ENCODE measurements around the gene NDUFC1.
"Not testable (repeated sequence)": the region's sequence is repeated elsewhere in the genome, so short reads cannot be mapped to it uniquely, and the experiment has no call there.

NDUFC1 gene

DNA sequence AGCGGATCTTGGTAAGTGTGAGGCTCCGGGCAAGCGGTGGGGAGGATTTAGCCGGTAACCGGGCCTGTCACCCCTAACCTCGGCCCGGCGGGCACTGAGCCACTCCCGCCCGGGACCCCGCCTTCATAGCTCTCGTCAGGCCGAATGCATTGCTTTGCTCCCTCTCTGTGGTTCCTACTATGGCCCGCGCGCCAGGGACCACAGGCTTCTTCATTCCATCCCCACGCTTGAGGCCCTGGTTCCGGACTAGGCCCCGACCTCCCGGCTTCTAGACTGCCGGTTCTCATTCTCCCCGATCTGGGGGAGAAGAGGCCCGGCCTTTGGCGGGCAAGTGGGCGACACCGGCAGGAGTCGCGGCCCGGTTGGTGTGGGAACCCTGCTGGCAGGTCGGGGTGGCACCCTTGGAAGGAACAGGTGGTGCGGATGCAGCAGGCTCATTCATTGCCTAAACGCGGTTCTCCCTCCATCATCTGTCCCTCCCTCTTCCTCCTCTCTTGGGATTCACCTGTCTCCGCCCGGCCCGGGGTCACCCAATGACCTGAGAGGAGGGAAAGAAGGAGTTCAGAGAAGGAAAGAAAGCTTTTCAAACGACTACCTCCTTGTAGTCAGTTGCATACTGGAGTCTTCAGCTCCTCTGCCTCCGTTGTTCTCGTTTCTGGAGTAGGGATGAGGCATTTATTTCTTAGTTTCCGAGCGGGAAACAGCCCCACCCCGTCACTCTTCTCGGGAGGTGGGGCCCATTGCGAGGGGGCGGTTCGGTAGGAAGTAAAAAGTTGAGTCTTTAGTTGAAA is at the start of gene NDUFC1:
Gene NDUFC1 (minus strand): TSS at position 657 of the 791 bp plus-strand sequence. CDS start 6,679 bp downstream, outside the sequence.
- Histone ChIP-seq H3K9ac (ENCODE audit: low read depth, low read length) (peak within 1 kb of the TSS; percentile 88), H3K4me1 (ENCODE audit: control insufficient read depth, insufficient read depth, low read length) (peaks cover 7% of the 10 kb centered on the region; the same call in 1 of the 2 replicates), H3K9me3 (ENCODE audit: control insufficient read depth, insufficient read depth, low read length) (0 out of 2 replicates have a peak, but pooled peaks cover 10% of the 10 kb centered on the region), H3K4me3 (ENCODE audit: low read depth, low read length) (peak within 1 kb of the TSS; percentile 81), H3K27me3 (ENCODE audit: control insufficient read depth, insufficient read depth, low read length) (no peaks in the 10 kb centered on the region), H3K27ac (ENCODE audit: low read depth, low read length) (peak within 1 kb of the TSS; percentile 94), H3K36me3 (ENCODE audit: control insufficient read depth, insufficient read depth, low read length) (peaks cover 20% of the 10 kb centered on the region)

DNA sequence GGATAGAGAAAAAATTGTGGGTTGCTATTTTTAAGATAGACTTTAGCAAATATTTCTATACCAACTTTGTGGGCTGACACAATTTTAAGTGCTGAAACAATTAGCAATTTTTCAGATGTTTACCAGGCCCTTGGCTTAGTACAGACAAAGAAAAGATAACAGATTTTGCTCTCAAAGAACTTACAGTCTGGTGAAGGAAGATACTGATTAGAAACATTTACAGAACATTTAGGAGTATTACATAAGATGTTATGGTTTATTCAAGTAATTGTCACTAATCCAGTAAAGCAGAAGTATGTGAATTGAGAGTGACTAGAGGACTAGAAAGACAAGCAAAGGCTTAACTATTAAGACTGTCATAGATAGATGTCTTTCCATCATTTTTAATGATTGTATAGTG is 35.3 kb upstream of the NDUFC1 start:
- no peak overlapping the region for H3K9ac ChIP-seq (ENCODE audit: low read depth, low read length)
- H3K36me3 ChIP-seq (ENCODE audit: control insufficient read depth, insufficient read depth, low read length) = peaks cover 80% of the 10 kb centered on the region

DNA sequence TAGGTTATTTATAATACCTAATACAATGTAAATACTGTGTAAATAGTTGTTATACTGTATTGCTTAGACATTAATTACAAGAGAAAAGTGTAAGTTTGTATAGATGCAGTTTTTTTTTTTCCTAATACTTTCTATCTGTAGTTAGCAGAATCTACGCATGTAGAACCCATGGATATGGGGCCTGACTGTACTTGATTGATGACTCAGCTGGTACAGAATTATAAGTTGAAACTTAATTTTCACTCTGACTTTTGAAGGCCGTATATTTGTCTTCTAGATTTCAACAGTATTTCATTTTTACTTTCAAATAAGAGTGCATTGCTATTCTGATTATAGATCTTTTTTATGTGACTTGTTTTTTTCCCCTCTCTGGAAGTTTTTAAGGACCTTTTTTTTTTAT is 30.8 kb upstream of the NDUFC1 start:
- no peak overlapping the region for H3K4me3 ChIP-seq (ENCODE audit: low read depth, low read length)
- H3K9me3 ChIP-seq (ENCODE audit: control insufficient read depth, insufficient read depth, low read length) = no peaks in the 10 kb centered on the region
- peaks cover 38% of the 10 kb centered on the region for H3K36me3 ChIP-seq (ENCODE audit: control insufficient read depth, insufficient read depth, low read length)
- H3K27ac ChIP-seq (ENCODE audit: low read depth, low read length) = no peak overlapping the region
- H3K27me3 ChIP-seq (ENCODE audit: control insufficient read depth, insufficient read depth, low read length) = no peaks in the 10 kb centered on the region
- H3K4me1 ChIP-seq (ENCODE audit: control insufficient read depth, insufficient read depth, low read length) = peaks cover 9% of the 10 kb centered on the region; the same call in 1 of the 2 replicates
- H3K9ac ChIP-seq (ENCODE audit: low read depth, low read length) = no peak overlapping the region

More for the DNA sequence above, 35.3 kb upstream of the NDUFC1 start:
- H3K27me3 ChIP-seq (ENCODE audit: control insufficient read depth, insufficient read depth, low read length) = no peaks in the 10 kb centered on the region
- H3K27ac ChIP-seq (ENCODE audit: low read depth, low read length) = no peak overlapping the region
- 0 out of 2 replicates have a peak, but pooled peaks cover 4% of the 10 kb centered on the region for H3K4me1 ChIP-seq (ENCODE audit: control insufficient read depth, insufficient read depth, low read length)
- no peaks in the 10 kb centered on the region for H3K9me3 ChIP-seq (ENCODE audit: control insufficient read depth, insufficient read depth, low read length)
- H3K4me3 ChIP-seq (ENCODE audit: low read depth, low read length) = no peak overlapping the region

DNA sequence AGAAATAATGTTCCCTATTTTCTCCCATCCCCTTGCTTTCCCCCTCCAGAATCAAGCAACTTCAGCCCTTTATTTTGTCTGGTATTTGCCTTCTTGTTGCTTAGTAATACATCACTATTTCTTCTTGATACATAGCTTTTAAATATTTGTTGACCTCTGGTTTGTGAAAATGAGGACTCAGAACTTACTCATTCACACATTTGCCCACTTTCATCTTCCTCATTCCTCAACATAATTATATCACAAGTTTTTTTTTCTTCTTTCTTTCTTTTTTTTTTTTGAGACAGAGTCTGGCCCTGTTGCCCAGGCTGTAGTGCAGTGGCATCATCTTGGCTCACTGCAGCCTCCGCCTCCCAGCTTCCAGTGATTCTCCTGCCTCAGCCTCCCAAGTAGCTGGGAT is 28.9 kb upstream of the NDUFC1 start:
- Histone ChIP-seq H3K4me3 (ENCODE audit: low read depth, low read length) (no peak overlapping the region), H3K9ac (ENCODE audit: low read depth, low read length) (no peak overlapping the region), H3K4me1 (ENCODE audit: control insufficient read depth, insufficient read depth, low read length) (peaks cover 9% of the 10 kb centered on the region; the same call in 1 of the 2 replicates), H3K9me3 (ENCODE audit: control insufficient read depth, insufficient read depth, low read length) (no peaks in the 10 kb centered on the region), H3K27ac (ENCODE audit: low read depth, low read length) (no peak overlapping the region), H3K27me3 (ENCODE audit: control insufficient read depth, insufficient read depth, low read length) (no peaks in the 10 kb centered on the region), H3K36me3 (ENCODE audit: control insufficient read depth, insufficient read depth, low read length) (peaks cover 20% of the 10 kb centered on the region)

DNA sequence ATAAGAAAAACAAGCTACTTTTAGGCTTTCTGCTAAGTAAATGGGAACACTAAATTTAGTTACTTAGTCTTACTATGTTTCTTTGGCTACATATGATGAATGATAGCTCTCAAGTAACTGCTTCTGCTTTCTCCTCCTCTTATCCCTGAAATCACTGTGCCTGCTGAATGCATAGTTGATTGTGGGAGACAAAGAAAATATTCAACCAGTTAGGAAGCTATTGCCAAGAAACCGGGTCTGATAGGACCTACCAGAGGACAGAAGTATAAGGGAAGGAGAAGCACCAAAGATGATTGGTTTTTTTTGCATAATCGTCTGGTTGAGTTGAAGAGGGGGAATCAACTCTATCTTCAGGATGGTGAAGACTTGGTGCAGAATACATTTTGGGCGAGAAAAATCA is 28.0 kb upstream of the NDUFC1 start:
- Histone ChIP-seq H3K36me3 (ENCODE audit: control insufficient read depth, insufficient read depth, low read length) (peaks cover 15% of the 10 kb centered on the region), H3K9ac (ENCODE audit: low read depth, low read length) (no peak overlapping the region), H3K27ac (ENCODE audit: low read depth, low read length) (no peak overlapping the region), H3K27me3 (ENCODE audit: control insufficient read depth, insufficient read depth, low read length) (no peaks in the 10 kb centered on the region), H3K4me1 (ENCODE audit: control insufficient read depth, insufficient read depth, low read length) (peaks cover 17% of the 10 kb centered on the region), H3K9me3 (ENCODE audit: control insufficient read depth, insufficient read depth, low read length) (no peaks in the 10 kb centered on the region), H3K4me3 (ENCODE audit: low read depth, low read length) (no peak overlapping the region)

DNA sequence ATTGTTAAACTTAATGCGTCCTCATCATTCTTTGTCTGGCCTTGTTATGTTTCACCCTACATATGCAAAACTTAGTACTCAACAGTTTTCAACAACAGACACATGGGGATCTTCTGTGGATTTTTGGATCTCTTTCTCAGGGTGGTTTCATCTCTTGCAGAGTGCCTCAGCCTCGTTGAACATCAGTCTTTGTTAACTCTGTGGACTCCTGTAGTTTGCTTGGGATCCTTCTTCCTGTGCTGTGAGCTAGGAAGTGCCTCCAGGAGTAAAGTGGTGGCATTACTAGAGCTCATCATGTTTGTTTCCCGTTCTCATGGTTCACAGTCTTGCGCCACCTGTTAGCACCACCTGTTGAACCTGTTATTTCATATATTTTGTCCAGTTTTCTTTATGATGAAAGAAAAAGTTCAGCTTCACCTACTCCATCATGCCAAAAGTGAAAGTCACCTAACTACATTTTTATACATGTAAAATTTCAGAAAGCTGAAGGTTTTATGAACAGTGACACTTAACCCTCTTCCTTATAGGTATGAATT is 27.5 kb upstream of the NDUFC1 start:
- H3K36me3 ChIP-seq (ENCODE audit: control insufficient read depth, insufficient read depth, low read length) = peaks cover 10% of the 10 kb centered on the region

DNA sequence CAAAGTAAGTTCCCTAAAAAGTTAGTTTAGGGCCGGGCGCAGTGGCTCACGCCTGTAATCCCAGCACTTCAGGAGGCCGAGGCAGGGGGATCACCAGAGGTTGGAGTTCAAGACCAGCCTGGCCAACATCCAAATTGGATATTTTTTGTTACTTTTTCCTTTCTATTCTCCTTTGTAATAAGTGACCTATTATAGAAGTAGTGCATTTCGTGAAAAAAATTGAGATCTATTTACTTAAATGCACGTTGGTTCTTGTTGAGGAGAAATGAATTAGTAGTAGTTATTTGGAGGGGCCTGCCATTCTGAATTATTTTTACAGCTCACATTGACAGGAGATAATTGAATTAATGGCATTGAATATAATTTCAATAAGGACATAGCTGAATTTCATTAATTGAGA is 22.3 kb upstream of the NDUFC1 start:
- no peaks in the 10 kb centered on the region for H3K9me3 ChIP-seq (ENCODE audit: control insufficient read depth, insufficient read depth, low read length)
- 0 out of 2 replicates have a peak overlapping the region, but pooled peaks have one; percentile 29 for H3K4me3 ChIP-seq (ENCODE audit: low read depth, low read length)
- peak overlapping the region; percentile 55 for H3K27ac ChIP-seq (ENCODE audit: low read depth, low read length)
- no peaks in the 10 kb centered on the region; the same call in 1 of the 2 replicates for H3K36me3 ChIP-seq (ENCODE audit: control insufficient read depth, insufficient read depth, low read length)
- H3K4me1 ChIP-seq (ENCODE audit: control insufficient read depth, insufficient read depth, low read length) = peaks cover 28% of the 10 kb centered on the region
- H3K9ac ChIP-seq (ENCODE audit: low read depth, low read length) = no peak overlapping the region
- no peaks in the 10 kb centered on the region for H3K27me3 ChIP-seq (ENCODE audit: control insufficient read depth, insufficient read depth, low read length)

More for the DNA sequence above, 27.5 kb upstream of the NDUFC1 start:
- H3K27me3 ChIP-seq (ENCODE audit: control insufficient read depth, insufficient read depth, low read length) = no peaks in the 10 kb centered on the region
- peaks cover 23% of the 10 kb centered on the region for H3K4me1 ChIP-seq (ENCODE audit: control insufficient read depth, insufficient read depth, low read length)
- no peak overlapping the region for H3K4me3 ChIP-seq (ENCODE audit: low read depth, low read length)
- no peak overlapping the region for H3K9ac ChIP-seq (ENCODE audit: low read depth, low read length)
- H3K27ac ChIP-seq (ENCODE audit: low read depth, low read length) = peak overlapping the region; percentile 4
- H3K9me3 ChIP-seq (ENCODE audit: control insufficient read depth, insufficient read depth, low read length) = no peaks in the 10 kb centered on the region

DNA sequence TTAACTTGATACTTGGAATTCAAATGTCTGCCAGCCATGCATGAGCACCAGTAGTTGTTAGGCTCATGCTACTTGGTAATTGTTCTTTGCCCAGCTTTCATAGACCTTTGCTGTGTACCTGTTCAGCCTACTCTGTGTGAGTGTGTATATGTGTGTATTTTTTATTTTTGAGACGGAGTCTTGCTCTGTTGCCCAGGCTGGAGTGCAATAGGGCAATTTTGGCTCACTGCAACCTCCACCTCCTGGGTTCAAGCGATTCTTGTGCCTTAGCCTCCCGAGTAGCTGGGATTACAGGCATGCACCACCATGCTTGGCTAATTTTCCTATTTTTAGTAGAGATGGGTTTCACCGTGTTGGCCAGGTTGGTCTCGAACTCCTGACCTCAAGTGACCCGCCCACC is 20.3 kb upstream of the NDUFC1 start:
- H3K9ac ChIP-seq (ENCODE audit: low read depth, low read length); H3K36me3 ChIP-seq (ENCODE audit: control insufficient read depth, insufficient read depth, low read length); H3K27me3 ChIP-seq (ENCODE audit: control insufficient read depth, insufficient read depth, low read length); H3K4me3 ChIP-seq (ENCODE audit: low read depth, low read length); H3K9me3 ChIP-seq (ENCODE audit: control insufficient read depth, insufficient read depth, low read length); H3K27ac ChIP-seq (ENCODE audit: low read depth, low read length): not testable (repeated sequence)
- peaks cover 23% of the 10 kb centered on the region for H3K4me1 ChIP-seq (ENCODE audit: control insufficient read depth, insufficient read depth, low read length)

DNA sequence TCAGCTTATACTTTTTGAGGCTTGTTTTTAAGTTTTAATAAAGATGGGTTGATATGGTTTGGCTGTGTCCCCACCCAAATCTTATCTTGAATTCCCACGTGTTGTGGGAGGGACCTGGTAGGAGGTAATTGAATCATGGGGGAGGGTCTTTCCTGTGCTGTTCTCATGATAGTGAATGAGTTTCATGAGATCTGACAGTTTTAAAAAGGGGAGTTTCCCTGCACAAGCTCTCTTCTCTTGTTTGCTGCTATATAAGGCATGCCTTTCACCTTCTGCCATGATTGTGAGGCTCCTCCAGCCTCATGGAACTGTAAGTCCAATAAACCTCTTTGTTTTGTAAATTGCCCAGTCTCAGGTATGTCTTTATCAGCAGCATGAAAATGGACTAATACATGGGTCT is 19.8 kb upstream of the NDUFC1 start:
- H3K27ac ChIP-seq (ENCODE audit: low read depth, low read length); H3K9ac ChIP-seq (ENCODE audit: low read depth, low read length); H3K9me3 ChIP-seq (ENCODE audit: control insufficient read depth, insufficient read depth, low read length); H3K27me3 ChIP-seq (ENCODE audit: control insufficient read depth, insufficient read depth, low read length); H3K4me3 ChIP-seq (ENCODE audit: low read depth, low read length); H3K36me3 ChIP-seq (ENCODE audit: control insufficient read depth, insufficient read depth, low read length): not testable (repeated sequence)
- H3K4me1 ChIP-seq (ENCODE audit: control insufficient read depth, insufficient read depth, low read length) = peaks cover 23% of the 10 kb centered on the region

DNA sequence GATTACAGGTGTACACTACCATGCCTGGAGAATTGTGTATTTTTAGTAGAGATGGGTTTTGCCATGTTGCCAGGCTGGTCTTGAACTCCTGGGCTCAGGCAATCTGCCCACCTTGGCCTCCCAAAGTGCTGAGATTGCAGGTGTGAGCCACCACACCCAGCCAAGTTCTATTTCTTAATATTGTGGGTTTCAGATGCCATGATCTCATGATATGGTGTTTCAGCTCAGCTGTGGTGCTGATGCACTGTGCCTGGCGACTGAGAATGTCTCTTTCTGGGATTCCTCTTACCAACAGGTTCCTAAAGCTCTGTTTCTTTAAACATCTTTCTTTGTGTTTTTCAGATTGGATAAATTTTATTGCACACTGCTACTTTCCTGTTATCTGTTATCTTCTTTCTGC is 17.3 kb upstream of the NDUFC1 start:
- H3K27me3 ChIP-seq (ENCODE audit: control insufficient read depth, insufficient read depth, low read length) = no peaks in the 10 kb centered on the region
- H3K27ac ChIP-seq (ENCODE audit: low read depth, low read length) = no peak overlapping the region
- peaks cover 20% of the 10 kb centered on the region for H3K4me1 ChIP-seq (ENCODE audit: control insufficient read depth, insufficient read depth, low read length)
- no peak overlapping the region for H3K4me3 ChIP-seq (ENCODE audit: low read depth, low read length)
- no peaks in the 10 kb centered on the region for H3K9me3 ChIP-seq (ENCODE audit: control insufficient read depth, insufficient read depth, low read length)
- peaks cover 6% of the 10 kb centered on the region for H3K36me3 ChIP-seq (ENCODE audit: control insufficient read depth, insufficient read depth, low read length)
- no peak overlapping the region for H3K9ac ChIP-seq (ENCODE audit: low read depth, low read length)

DNA sequence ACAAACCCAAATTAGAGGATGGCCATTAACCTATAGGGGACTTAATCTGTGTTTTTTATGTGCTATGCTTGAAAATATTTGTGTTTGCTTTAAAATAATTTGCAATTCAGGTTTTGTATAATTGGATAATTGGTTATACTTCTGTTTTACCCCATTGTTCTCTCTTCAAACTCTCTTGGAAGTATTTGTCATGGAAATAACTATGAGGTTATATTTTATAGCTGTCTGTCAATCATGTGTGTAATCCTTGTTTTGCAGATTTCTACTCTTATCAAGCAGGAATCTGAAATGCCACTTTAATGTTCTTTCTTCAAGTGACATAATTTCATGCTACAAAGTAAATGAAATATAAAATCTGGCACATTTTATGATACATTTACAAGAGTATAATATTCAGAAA is 15.4 kb upstream of the NDUFC1 start:
- peaks cover 22% of the 10 kb centered on the region for H3K4me1 ChIP-seq (ENCODE audit: control insufficient read depth, insufficient read depth, low read length)
- no peak overlapping the region for H3K9ac ChIP-seq (ENCODE audit: low read depth, low read length)
- H3K27me3 ChIP-seq (ENCODE audit: control insufficient read depth, insufficient read depth, low read length) = no peaks in the 10 kb centered on the region
- peaks cover 6% of the 10 kb centered on the region for H3K36me3 ChIP-seq (ENCODE audit: control insufficient read depth, insufficient read depth, low read length)
- H3K9me3 ChIP-seq (ENCODE audit: control insufficient read depth, insufficient read depth, low read length) = no peaks in the 10 kb centered on the region
- H3K4me3 ChIP-seq (ENCODE audit: low read depth, low read length) = no peak overlapping the region
- H3K27ac ChIP-seq (ENCODE audit: low read depth, low read length) = no peak overlapping the region

Data from HUES48 (cell line).